ENCODE data around the gene KYNU.
"Not testable (repeated sequence)": the region's sequence is repeated elsewhere in the genome, so short reads cannot be mapped to it uniquely, and the experiment has no call there.

KYNU gene

GRCh38 chr2:142901780-142902179, 24.3 kb downstream of the KYNU start:
- DNase-seq (no peak), ATAC-seq (replicated peaks) (no peak)
- Mint-ChIP-seq H3K9me3 (peaks cover 0 to 2% of the 10 kb centered on the region in 2 donors), H3K4me1 (ENCODE audit: low read depth in 2 of 2) (peaks cover 0 to 3% of the 10 kb centered on the region in 2 donors), H3K4me3 (no peak overlapping the region), H3K36me3 (ENCODE audit: insufficient read depth) (no peaks in the 10 kb centered on the region), H3K27ac (no peak overlapping the region), H3K27me3 (peaks cover 17% of the 10 kb centered on the region in 2 donors)

- H3K36me3 Mint-ChIP-seq (ENCODE audit: insufficient read depth); H3K9me3 Mint-ChIP-seq; H3K27ac Mint-ChIP-seq: not testable (repeated sequence)
Measured at GRCh38 chr2:142903726-142904125, 26.3 kb downstream of the KYNU start.

GRCh38 chr2:142907653-142908052, 30.2 kb downstream of the KYNU start:
- no peaks in the 10 kb centered on the region for H3K36me3 Mint-ChIP-seq (ENCODE audit: insufficient read depth)
- no peak overlapping the region for H3K27ac Mint-ChIP-seq
- no peak for DNase-seq
- H3K9me3 Mint-ChIP-seq: peaks cover 0 to 2% of the 10 kb centered on the region in 2 donors
- ATAC-seq (replicated peaks): no peak
- peaks cover 12 to 14% of the 10 kb centered on the region in 2 donors for H3K27me3 Mint-ChIP-seq
- no peak overlapping the region for H3K4me3 Mint-ChIP-seq
- peaks cover 0 to 3% of the 10 kb centered on the region in 2 donors for H3K4me1 Mint-ChIP-seq (ENCODE audit: low read depth in 2 of 2)

More at GRCh38 chr2:142903726-142904125, 26.3 kb downstream of the KYNU start:
- H3K4me1 Mint-ChIP-seq (ENCODE audit: low read depth in 2 of 2); H3K4me3 Mint-ChIP-seq; DNase-seq; ATAC-seq (replicated peaks): not testable (repeated sequence)
- peaks cover 14 to 19% of the 10 kb centered on the region in 2 donors for H3K27me3 Mint-ChIP-seq

GRCh38 chr2:142914507-142915313, 37.2 kb downstream of the KYNU start:
- H3K27ac Mint-ChIP-seq: no peak overlapping the region

GRCh38 chr2:142915502-142915901, 38.0 kb downstream of the KYNU start:
- DNase-seq: no peak
- H3K27me3 Mint-ChIP-seq: peaks cover 23% of the 10 kb centered on the region in 2 donors
- no peak overlapping the region for H3K4me3 Mint-ChIP-seq
- H3K36me3 Mint-ChIP-seq (ENCODE audit: insufficient read depth): no peaks in the 10 kb centered on the region
- no peaks in the 10 kb centered on the region for H3K4me1 Mint-ChIP-seq (ENCODE audit: low read depth in 2 of 2)
- no peak overlapping the region for H3K27ac Mint-ChIP-seq
- H3K9me3 Mint-ChIP-seq: peaks cover 0 to 2% of the 10 kb centered on the region in 2 donors
- ATAC-seq (replicated peaks): no peak

More at GRCh38 chr2:142914507-142915313, 37.2 kb downstream of the KYNU start:
- Mint-ChIP-seq H3K4me3 (no peak overlapping the region), H3K4me1 (ENCODE audit: low read depth in 2 of 2) (no peaks in the 10 kb centered on the region), H3K27me3 (peaks cover 23% of the 10 kb centered on the region in 2 donors), H3K9me3 (peaks cover 0 to 2% of the 10 kb centered on the region in 2 donors), H3K36me3 (ENCODE audit: insufficient read depth) (no peaks in the 10 kb centered on the region)
- ATAC-seq (replicated peaks) (no peak), DNase-seq (no peak)

GRCh38 chr2:142918624-142919023, 41.2 kb downstream of the KYNU start:
- DNase-seq: no peak
- H3K9me3 Mint-ChIP-seq: peaks cover 0 to 2% of the 10 kb centered on the region in 2 donors
- peaks cover 18 to 32% of the 10 kb centered on the region in 2 donors for H3K27me3 Mint-ChIP-seq
- no peak overlapping the region for H3K4me3 Mint-ChIP-seq
- no peaks in the 10 kb centered on the region for H3K4me1 Mint-ChIP-seq (ENCODE audit: low read depth in 2 of 2)
- no peak for ATAC-seq (replicated peaks)
- H3K36me3 Mint-ChIP-seq (ENCODE audit: insufficient read depth): no peaks in the 10 kb centered on the region
- H3K27ac Mint-ChIP-seq: no peak overlapping the region

GRCh38 chr2:142920571-142920970, 43.1 kb downstream of the KYNU start:
- ATAC-seq (replicated peaks) (no peak), DNase-seq (no peak)
- Mint-ChIP-seq H3K27me3 (peaks cover 11 to 18% of the 10 kb centered on the region in 2 donors), H3K4me3 (no peak overlapping the region), H3K27ac (no peak overlapping the region), H3K36me3 (ENCODE audit: insufficient read depth) (no peaks in the 10 kb centered on the region), H3K4me1 (ENCODE audit: low read depth in 2 of 2) (no peaks in the 10 kb centered on the region), H3K9me3 (no peaks in the 10 kb centered on the region)

- Mint-ChIP-seq H3K36me3 (ENCODE audit: insufficient read depth) (no peaks in the 10 kb centered on the region), H3K9me3 (no peaks in the 10 kb centered on the region), H3K4me3 (no peak overlapping the region), H3K4me1 (ENCODE audit: low read depth in 2 of 2) (no peaks in the 10 kb centered on the region), H3K27ac (no peak overlapping the region), H3K27me3 (peaks cover 0 to 9% of the 10 kb centered on the region in 2 donors)
- no peak for DNase-seq
- no peak for ATAC-seq (replicated peaks)
Measured at GRCh38 chr2:142926445-142926844, 49.0 kb downstream of the KYNU start.

- DNase-seq: no peak
- Mint-ChIP-seq H3K27me3 (peaks cover 10 to 11% of the 10 kb centered on the region in 2 donors), H3K9me3 (no peaks in the 10 kb centered on the region), H3K27ac (no peak overlapping the region), H3K36me3 (ENCODE audit: insufficient read depth) (no peaks in the 10 kb centered on the region), H3K4me1 (ENCODE audit: low read depth in 2 of 2) (no peaks in the 10 kb centered on the region), H3K4me3 (no peak overlapping the region)
- ATAC-seq (replicated peaks): no peak
Measured at GRCh38 chr2:142930835-142931398, 53.5 kb downstream of the KYNU start.

- DNase-seq (no peak), ATAC-seq (replicated peaks) (no peak)
- no peaks in the 10 kb centered on the region for H3K36me3 Mint-ChIP-seq (ENCODE audit: insufficient read depth)
- H3K4me3 Mint-ChIP-seq: no peak overlapping the region
- peaks cover 12 to 14% of the 10 kb centered on the region in 2 donors for H3K27me3 Mint-ChIP-seq
- H3K9me3 Mint-ChIP-seq: no peaks in the 10 kb centered on the region
- no peak overlapping the region for H3K27ac Mint-ChIP-seq
- no peaks in the 10 kb centered on the region for H3K4me1 Mint-ChIP-seq (ENCODE audit: low read depth in 2 of 2)
Measured at GRCh38 chr2:142933916-142934315, 56.5 kb downstream of the KYNU start.

- Mint-ChIP-seq H3K27me3 (peaks cover 12 to 14% of the 10 kb centered on the region in 2 donors), H3K36me3 (ENCODE audit: insufficient read depth) (no peaks in the 10 kb centered on the region), H3K4me1 (ENCODE audit: low read depth in 2 of 2) (no peaks in the 10 kb centered on the region), H3K9me3 (no peaks in the 10 kb centered on the region), H3K4me3 (no peak overlapping the region), H3K27ac (no peak overlapping the region)
- DNase-seq (no peak), ATAC-seq (replicated peaks) (no peak)
Measured at GRCh38 chr2:142935563-142936089, 58.2 kb downstream of the KYNU start.

GRCh38 chr2:142936629-142937028, 59.2 kb downstream of the KYNU start:
- Mint-ChIP-seq H3K4me3 (no peak overlapping the region), H3K27me3 (peaks cover 12 to 14% of the 10 kb centered on the region in 2 donors), H3K9me3 (no peaks in the 10 kb centered on the region), H3K27ac (no peak overlapping the region), H3K36me3 (ENCODE audit: insufficient read depth) (no peaks in the 10 kb centered on the region), H3K4me1 (ENCODE audit: low read depth in 2 of 2) (no peaks in the 10 kb centered on the region)
- DNase-seq: no peak
- ATAC-seq (replicated peaks): no peak

GRCh38 chr2:142937347-142937746, 59.9 kb downstream of the KYNU start:
- H3K27me3 Mint-ChIP-seq: peaks cover 12 to 14% of the 10 kb centered on the region in 2 donors
- H3K27ac Mint-ChIP-seq: no peak overlapping the region

GRCh38 chr2:142938240-142938639, 60.8 kb downstream of the KYNU start:
- Mint-ChIP-seq H3K36me3 (ENCODE audit: insufficient read depth) (no peaks in the 10 kb centered on the region), H3K4me1 (ENCODE audit: low read depth in 2 of 2) (no peaks in the 10 kb centered on the region), H3K27ac (no peak overlapping the region)

More at GRCh38 chr2:142937347-142937746, 59.9 kb downstream of the KYNU start:
- no peak for DNase-seq
- no peaks in the 10 kb centered on the region for H3K36me3 Mint-ChIP-seq (ENCODE audit: insufficient read depth)
- ATAC-seq (replicated peaks): no peak
- H3K4me3 Mint-ChIP-seq: no peak overlapping the region
- H3K4me1 Mint-ChIP-seq (ENCODE audit: low read depth in 2 of 2): no peaks in the 10 kb centered on the region
- H3K9me3 Mint-ChIP-seq: no peaks in the 10 kb centered on the region

More at GRCh38 chr2:142938240-142938639, 60.8 kb downstream of the KYNU start:
- Mint-ChIP-seq H3K27me3 (peaks cover 12 to 14% of the 10 kb centered on the region in 2 donors), H3K4me3 (no peak overlapping the region), H3K9me3 (no peaks in the 10 kb centered on the region)
- ATAC-seq (replicated peaks): no peak
- no peak for DNase-seq

Data from effector memory CD8-positive, alpha-beta T cell (primary cell).